Stimulated activated CD8-positive, alpha-beta memory T cell treated with anti-CD3 and anti-CD28 coated beads, Interleukin-4, amount 100 ng/mL, for 24 hours (primary cell): ENCODE measurements around the gene TBX15.
"Not testable (repeated sequence)": the region's sequence is repeated elsewhere in the genome, so short reads cannot be mapped to it uniquely, and the experiment has no call there.

Source experiments
- DNase-seq: peaks from one replicate; pipeline ENCODE4 v3.0.0-alpha.2; 2020; ENCODE audit warnings: low read depth

Gene TBX15

DNA sequence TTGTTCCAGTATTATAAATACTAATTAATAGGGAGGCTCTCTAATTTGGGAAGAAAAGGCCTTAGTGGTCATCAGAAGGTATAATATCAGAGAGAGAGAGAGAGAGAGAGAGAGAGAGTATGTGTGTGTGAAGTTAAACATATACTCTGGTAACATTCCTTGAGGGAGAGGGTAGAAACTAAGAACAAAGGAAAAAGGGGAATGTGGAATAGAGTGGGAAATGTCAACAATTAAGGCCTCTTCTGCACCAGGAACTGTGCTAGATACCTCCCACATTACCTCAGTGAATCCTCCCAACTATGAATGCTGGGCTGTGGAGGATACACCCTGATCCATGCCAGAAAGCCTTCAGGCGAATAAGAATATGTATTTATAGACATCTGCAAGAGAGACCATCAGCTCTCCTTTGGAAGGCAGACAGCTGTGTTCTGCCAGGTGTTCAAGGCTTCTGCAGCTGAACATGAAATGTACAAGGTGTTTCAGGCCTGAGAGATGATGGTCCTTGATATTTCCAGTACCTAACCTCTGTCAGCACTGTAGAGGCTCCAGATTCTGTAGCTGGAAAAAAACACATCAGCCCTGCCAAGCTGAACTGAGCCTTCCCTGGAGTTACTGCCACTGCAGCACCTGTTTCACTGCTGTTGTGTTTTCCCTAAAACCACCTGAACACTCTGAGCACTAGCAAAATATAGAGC is 29.1 kb downstream of the TBX15 start:
- no peak for DNase-seq

GRCh38 chr1:118958140-118958539 is 30.0 kb downstream of the TBX15 start:
- no peak for DNase-seq

GRCh38 chr1:118957579-118957978 is 30.6 kb downstream of the TBX15 start:
- not testable (repeated sequence) for DNase-seq

DNA sequence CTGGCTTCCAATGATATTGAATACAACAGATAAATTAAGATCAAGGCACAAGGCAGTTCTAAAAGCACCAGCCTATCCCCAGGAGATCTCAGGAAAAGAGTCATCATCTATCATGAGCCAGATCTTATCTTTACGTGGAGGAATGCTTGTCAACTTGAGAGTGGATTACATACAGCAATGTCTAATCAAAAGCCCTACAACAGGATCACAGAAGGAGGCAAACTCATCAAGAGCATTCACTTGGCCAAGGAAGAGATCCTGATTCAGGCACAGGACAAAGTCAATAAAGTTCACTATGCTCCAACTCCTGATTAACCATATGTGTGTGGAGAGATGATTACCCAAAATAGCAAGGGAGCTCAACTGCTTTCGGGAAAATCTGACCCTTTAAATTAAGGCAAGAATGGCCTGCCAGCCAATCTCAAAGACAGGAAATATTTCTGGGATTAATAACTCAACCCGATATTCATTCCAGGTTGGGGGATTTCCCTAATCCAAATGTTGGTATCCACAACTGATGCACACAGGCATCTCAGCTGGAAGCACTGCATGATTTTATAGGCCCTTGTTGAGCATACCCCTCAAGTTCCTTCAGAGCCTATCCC is 33.7 kb downstream of the TBX15 start:
- no peak for DNase-seq

GRCh38 chr1:118951270-118951936 is 36.7 kb downstream of the TBX15 start:
- no peak for DNase-seq

DNA sequence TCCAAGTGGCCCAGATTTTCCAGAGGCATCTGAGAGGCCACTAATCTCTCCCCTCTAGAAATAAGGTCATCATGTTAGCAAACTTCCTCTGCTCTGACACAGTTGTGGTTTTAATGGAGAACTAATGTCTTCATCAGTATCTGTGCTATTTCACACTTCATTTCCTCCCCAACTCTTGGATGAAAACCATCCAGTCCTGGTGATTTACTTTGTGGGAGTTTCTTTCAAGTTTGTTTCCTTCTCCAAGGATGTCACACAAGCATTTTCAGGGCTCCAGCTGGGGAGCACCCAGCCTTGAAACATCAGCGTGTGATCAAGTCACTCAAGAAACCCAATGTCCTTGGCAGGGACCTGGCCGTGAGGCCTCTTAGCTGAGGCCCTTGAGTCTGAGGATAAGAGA is 38.8 kb downstream of the TBX15 start:
- DNase-seq = no peak

DNA sequence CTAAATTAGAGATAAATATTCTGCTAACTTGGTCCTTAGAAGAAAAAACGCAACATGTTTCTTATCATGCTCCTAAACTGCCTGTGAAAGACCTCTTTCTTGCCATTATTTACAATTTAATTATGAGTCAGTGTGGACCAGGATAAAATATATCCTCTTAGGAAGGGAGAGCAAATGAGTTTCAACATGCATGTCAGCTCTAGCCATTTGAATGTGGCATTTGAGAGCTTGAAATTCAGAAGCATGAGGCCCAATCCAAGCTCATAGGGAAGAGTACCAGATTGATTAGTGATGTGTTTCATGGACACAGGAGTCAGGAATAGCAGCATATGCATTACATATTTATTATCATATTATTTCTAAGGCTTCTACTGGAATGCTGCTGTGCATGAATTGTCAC is 39.3 kb downstream of the TBX15 start:
- DNase-seq = no peak

DNA sequence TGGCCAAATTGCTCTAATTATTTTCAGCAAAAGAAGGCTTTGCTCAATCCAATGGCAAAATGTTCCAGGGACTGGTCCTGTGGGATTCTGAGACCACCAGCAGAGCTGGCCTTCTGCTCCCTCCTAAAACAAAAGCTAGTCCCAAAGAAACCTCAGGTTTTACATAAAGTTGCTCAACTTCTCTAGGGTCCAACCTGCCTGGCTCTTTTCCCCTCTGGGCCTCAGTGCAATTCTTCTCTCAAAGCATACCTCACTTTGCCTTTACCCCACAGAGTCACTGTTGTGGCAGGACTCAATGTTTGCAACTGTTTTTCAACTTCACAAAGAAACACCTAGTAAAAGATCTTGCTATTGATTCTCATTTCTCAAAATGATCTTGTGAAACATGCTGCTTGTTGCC is 39.8 kb downstream of the TBX15 start:
- DNase-seq = no peak

DNA sequence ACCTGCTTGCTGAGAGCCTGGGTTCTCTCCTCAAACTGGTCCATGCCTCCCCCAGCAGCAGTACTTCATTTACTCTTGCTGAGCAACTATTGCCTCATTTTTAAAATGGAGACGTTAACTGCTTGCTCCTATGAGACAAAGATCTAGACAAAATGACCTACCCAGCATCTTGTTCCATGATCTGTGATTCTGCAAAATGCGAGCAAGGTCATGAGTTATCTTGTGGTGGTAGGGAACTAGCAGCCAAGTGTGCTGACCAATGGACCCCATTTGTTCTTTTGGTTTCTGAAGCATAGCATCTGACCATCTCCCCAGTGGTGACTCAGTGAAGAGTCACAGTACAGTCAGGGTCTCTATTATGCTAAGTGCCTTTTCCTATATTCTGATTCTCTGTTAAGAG is 40.4 kb downstream of the TBX15 start:
- no peak for DNase-seq

- DNase-seq = no peak
Observed at GRCh38 chr1:118947003-118947765, 41.0 kb downstream of the TBX15 start.

- DNase-seq = no peak
Observed at GRCh38 chr1:118945489-118945888, 42.7 kb downstream of the TBX15 start.

DNA sequence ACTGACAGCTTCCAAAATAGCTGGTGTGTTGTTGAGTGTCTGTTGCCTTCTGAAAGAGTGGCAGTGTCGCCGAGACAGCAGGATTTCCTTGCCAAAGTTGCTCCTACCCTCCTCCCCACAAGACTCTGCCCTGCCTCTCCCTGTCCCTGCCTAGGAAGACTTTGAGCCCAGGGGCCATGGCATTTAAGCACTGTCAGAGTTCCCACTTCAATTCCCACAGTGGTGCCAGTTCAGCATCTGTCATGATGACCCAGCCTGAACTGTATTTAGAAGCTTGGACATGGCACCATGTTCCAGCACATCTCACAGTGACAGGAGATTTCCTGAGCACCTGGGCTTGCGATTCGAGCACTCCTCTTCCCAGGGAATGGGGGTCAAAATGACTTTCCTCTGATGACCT is 43.6 kb downstream of the TBX15 start:
- DNase-seq = no peak

DNA sequence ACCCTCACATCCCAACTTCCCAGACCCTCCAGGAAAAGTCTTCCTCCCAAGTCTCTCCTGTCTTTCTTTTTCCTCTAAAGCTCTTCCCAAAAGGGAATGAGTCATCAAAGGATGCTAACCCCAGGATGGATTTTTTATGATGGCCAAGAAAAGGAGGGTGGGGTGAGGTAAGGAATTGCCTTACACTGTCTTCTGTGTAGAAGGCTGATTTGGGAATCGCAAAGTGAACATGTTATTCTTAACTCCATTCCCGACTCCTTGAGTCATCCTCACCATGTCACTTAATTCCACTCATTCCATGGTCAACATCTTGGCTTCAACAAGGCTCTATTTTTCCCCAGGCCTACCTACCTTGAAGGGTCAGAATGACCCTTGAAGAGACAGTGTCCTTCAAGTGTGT is 44.0 kb downstream of the TBX15 start:
- DNase-seq = no peak

- no peak for DNase-seq
Observed at GRCh38 chr1:118940957-118941356, 47.2 kb downstream of the TBX15 start.

GRCh38 chr1:118937413-118938072 is 50.6 kb downstream of the TBX15 start:
- DNase-seq = no peak

DNA sequence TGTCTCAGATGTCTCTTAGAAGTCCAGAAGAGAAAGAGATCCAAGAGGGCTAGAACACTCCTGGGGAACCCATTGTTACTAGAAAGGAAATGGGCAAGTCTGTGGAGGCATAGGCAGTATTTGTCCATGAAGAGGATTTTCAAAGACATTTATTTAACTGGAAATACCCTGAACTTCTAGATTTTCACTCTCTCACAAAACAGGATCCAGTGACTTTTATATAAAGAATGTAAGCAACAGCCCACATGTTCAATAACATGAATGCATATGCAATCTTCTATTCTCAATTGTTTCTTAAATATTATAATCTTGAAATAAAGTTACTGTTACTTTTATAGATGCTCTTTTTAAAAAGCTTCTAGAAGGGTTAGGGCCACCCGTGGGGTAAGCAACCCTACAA is 53.4 kb downstream of the TBX15 start:
- DNase-seq = no peak

- no peak for DNase-seq
Observed at GRCh38 chr1:118933051-118933781, 54.9 kb downstream of the TBX15 start.

DNA sequence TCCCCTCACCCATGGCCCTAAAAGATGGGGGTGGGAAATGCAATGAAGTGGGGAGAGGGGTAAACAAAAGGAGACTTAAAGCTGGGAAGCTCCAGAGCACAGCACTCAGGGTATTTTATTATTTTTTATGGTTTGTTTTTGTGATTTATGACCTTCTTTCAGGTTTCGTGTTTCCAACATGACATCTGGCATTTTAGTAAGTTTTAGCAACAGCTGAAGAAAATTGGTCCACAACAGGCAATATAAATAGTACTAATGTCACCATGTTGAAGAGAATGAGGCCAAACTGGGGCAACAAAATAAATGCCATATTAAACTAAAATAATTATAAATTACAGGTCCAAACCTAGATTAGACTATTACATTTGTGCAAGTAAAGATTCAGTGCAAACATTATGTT is 56.3 kb downstream of the TBX15 start:
- no peak for DNase-seq

DNA sequence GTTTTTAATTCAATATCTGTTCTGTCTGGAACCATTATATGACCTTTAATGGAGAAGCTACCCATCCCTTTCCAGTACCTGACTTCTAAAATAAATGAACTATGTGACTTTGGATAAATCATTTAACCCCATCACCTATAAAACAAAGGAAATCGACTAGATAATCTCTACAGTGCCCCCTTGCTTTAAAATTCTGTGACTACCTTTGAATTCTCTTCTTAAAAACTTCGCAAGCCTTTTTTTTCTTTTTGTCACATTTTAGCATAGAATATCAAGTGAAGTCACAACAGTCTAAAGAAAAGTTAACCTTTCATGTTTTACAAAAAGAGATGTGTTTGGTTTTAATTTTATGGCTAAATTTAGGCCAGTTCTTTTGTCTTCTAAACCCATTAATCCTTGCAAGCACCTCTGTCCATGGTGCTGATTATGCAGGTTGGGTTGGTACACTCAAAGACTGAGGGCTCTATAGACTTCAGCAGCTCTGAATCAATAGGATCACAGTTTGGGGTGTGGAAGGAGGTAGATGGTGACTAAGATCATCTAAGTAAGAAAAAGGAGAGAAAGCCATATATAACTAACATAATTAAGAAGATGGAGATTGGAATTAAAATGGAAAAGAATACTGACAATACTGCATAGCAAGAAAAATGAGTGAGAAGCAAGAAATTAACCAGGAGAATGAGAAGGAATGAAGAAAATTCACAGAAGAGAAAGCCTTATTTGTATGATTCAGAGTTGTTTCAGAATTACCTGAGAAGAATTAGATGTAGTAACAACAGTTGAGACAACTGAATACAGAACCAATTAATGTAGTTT is 59.2 kb downstream of the TBX15 start:
- DNase-seq = no peak

GRCh38 chr1:118927427-118928187 is 60.5 kb downstream of the TBX15 start:
- DNase-seq = no peak
